Tongue (tissue), 2 donors: ENCODE measurements around the gene RBM23. TPM values are rescaled to one million over a fixed set of nuclear protein-coding genes. Genes with fewer than 3 reads are reported as not detected.
A peak's percentile ranks its signal among the peaks of the same experiment; 100 is the strongest.
"Not testable (repeated sequence)": the region's sequence is repeated elsewhere in the genome, so short reads cannot be mapped to it uniquely, and the experiment has no call there.

Source experiments
- DNase-seq: peaks from one replicate; pipeline ENCODE4 v3.0.0-alpha.2; 2015
- total RNA-seq: library from RNA; depleted of rRNA; stranded (reverse); fragments of >200 nt; gene quantifications from one replicate; pipeline ENCODE4 v1.2.3, GENCODE V29; 2014

Gene RBM23
- total RNA-seq, 1 donor from 2014 or later: 162 TPM

- no peak for DNase-seq
Measured at GRCh38 chr14:22864979-22865378, 54.0 kb downstream of the RBM23 start.

- no peak for DNase-seq
Measured at GRCh38 chr14:22861651-22862050, 57.3 kb downstream of the RBM23 start.

DNA sequence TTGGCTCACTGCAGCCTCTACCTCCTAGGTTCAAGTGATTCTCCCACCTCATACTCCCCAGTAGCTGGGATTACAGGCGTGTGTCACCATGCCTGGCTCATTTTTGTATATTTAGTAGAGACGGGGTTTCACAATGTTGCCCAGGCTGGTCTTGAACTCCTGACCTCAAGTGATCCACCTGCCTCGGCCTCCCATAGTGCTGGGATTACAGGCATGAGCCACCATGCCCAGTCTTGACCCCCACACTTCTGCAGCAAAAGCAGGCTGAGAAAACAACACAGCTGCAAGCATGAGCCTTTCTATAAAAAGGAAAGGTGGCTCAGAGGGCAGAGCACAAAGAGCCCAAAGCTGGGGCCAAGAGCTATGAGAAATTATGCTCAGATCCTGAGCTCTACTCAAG is 58.6 kb downstream of the RBM23 start:
- DNase-seq: not testable (repeated sequence)

- no peak for DNase-seq
Measured at GRCh38 chr14:22856428-22856827, 62.5 kb downstream of the RBM23 start.

- DNase-seq: no peak
Measured at GRCh38 chr14:22854963-22855724, 63.8 kb downstream of the RBM23 start.

- DNase-seq: not testable (repeated sequence)
Measured at GRCh38 chr14:22854296-22854695, 64.7 kb downstream of the RBM23 start.

DNA sequence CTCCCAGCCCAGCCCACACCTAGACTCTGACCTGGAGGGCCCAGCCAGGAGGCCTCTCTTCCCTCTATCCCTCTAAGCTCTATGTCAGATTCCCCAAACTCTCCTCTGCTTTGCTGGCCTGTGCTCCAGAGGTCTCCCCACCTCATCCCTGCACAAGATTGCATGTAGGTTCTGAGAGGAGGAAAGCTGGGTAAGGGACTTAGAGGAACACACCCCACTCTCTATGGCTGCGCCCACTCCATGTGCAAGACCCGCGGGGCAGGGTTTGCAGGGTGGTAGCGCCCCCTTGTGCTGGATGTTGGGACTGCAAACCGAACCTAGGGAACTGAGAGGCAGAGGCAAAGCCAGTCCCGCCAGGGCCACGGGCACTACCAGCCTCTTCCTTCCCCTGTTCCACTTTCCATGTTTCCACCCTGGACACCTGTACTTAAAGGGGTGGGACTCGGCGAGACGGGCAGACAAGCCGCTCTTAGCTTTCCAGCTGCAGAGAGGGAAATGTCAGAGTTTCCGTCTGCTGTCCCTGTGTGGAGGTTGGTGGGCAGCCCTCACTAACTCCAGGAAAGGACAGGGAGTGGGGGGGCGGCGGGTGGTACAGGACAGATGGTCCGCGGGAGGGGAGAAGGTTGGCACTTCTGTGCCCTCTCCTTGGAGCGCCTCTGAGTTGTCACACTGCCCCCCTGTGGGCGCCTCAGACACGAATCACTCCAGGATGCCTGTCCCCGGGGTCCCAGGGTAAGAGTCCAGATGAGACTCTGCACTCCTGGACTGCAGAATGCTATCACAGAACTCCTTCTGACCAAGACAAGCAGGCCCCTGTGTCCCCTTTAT is 65.8 kb downstream of the RBM23 start:
- peak; percentile 96 for DNase-seq

- no peak for DNase-seq
Measured at GRCh38 chr14:22852599-22852939, 66.4 kb downstream of the RBM23 start.

DNA sequence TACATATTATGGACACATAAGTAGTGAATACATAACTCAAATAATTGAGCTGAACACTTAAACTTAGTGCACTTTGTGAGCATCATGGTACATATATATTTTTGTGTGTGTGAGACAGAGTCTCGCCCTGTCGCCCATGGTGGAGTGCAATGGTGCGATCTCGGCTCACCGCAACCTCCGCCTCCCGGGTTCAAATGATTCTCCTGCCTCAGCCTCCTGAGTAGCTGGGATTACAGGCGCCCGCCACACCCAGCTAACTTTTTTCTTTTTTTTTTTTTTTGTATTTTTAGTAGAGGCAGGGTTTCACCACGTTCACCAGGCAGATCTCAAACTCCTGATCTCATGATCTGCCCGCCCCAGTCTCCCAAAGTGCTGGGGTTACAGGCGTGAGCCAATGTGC is 66.8 kb downstream of the RBM23 start:
- not testable (repeated sequence) for DNase-seq

- peak; percentile 92 for DNase-seq
Measured at GRCh38 chr14:22850944-22851764, 67.8 kb downstream of the RBM23 start.

DNA sequence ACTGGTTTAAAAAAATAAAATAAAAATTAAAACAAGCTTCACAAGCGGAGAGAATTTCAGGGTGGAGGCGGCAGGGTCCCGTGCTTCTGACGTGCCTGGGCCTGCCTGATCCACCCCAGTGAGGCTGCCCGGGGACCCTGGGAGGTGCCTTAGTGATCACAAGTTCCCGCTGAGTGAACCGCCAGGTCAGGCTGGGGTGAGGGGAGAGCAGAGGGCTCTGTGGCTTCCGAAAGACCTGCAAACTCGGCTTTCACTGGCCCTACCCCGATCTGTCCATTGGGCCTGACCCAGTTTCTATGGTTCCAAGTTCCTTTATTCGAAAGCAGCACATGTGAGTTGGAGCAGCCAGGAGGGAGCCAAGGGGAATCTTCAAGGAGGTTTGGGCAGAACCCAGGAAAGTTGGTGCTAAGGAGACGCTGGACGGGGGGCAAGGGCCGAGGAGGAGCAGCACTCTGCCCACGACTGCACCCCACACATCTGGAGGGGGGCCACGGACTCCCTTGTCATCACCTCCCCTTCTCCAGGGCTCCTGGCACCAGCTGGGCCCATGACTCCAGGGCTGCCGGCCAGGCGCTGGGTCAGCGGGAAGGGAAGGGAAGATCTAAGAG is 69.6 kb downstream of the RBM23 start:
- peak; percentile 71 for DNase-seq

GRCh38 chr14:22848351-22849164 is 70.4 kb downstream of the RBM23 start:
- peak; percentile 96 for DNase-seq

DNA sequence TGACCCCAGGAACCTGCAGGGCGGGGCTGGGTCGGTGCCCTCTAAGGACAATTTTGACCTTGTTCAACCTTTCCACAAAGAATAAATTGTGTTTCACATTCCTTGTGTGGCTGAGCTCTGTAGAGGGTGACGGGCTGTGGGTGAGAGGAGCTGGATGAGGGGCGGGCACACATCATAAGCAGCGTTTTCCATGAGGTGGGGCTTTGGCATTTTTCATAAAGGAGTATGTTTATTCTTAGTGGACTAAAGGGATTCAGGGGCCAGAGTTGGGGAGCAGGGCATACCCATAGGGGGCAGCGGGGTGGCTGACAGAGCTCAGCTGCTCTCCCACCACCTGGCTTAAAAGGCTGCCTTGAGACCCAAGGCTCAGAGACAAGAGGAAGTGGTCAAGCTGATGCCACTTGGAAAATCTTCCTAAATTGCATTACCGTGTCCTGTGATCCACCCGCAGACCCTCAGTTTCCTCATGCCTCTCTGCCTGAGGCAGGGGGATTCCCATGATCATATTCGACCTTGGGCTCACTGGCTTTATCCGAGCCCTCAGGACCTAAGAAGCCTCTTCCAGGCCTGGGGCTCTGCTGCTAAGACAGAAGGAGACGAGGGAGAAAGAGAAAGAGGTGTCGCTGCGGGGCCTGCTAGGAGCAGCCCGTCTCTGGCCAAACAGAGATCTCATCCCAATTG is 71.1 kb downstream of the RBM23 start:
- peak; percentile 44 for DNase-seq

DNA sequence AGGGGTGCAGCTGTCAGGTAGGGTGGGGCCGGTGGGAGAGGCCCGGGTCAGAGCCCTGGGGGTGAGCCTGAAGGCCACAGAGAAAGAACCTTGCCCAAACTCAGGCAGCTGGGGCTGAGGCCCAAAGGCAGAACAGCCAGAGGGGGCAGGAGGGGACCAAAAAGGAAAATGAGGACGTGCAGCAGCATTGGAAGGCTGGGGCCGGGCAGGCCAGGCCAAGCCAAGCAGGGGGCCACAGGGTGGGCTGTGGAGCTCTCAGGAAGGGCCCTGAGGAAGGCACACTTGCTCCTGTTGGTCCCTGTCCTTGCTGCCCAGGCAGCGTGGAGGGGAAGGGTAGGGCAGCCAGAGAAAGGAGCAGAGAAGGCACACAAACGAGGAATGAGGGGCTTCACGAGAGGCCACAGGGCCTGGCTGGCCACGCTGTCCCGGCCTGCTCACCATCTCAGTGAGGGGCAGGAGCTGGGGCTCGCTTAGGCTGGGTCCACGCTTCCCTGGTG is 72.1 kb downstream of the RBM23 start:
- DNase-seq: no peak

GRCh38 chr14:22845821-22846625 is 72.9 kb downstream of the RBM23 start:
- DNase-seq: no peak

GRCh38 chr14:22845103-22845394 is 73.9 kb downstream of the RBM23 start:
- no peak for DNase-seq

DNA sequence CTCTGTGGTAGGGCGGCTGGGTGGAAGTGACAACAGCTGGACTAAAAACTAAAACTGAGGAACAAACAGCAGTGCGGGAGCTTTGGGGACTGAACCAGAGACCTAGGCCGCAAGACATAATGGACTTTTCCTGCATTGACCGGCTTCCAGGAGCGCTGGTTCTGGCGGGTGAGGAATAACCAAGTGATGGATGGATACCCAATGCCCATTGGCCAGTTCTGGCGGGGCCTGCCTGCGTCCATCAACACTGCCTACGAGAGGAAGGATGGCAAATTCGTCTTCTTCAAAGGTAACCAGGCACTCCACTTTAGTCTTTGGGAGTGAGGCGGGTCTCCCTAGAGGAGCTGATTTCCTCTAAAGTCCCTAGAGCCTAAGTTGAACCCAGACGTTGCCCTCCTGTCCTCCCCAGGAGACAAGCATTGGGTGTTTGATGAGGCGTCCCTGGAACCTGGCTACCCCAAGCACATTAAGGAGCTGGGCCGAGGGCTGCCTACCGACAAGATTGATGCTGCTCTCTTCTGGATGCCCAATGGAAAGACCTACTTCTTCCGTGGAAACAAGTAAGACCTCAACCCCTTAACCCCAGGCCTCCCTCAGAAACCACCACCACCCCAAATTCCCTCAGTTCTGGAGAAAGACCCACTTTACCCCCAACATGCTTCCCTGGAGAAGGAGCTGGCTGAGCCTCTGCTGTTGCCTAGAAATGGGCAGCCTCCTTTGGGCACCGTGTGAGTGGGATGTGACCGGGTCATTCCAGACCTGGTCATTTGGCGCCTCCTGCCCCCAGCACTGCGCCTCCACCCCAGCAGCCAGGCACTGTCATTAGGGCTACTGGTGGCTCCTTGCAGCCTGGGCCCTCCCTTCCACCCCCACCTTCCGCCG is 74.5 kb downstream of the RBM23 start:
- no peak for DNase-seq
